Posterior cingulate gyrus (tissue), 11 donors: ENCODE measurements around the gene RNF214.
A peak's percentile ranks its signal among the peaks of the same experiment; 100 is the strongest.
"Not testable (repeated sequence)": the region's sequence is repeated elsewhere in the genome, so short reads cannot be mapped to it uniquely, and the experiment has no call there.

Experiments
- DNase-seq, 10 donors: peaks; one replicate each; pipeline versions ENCODE4 v3.0.0 to v3.0.0-alpha.2; 2020 to 2021; ENCODE audit warnings: mixed read lengths in 3 of 10
- intact Hi-C: fragments of 100-400 bp; cut with DNase I; formaldehyde crosslinking; loops from one replicate; pipeline ENCODE4 v1.15.1; 2023

RNF214 gene

DNA sequence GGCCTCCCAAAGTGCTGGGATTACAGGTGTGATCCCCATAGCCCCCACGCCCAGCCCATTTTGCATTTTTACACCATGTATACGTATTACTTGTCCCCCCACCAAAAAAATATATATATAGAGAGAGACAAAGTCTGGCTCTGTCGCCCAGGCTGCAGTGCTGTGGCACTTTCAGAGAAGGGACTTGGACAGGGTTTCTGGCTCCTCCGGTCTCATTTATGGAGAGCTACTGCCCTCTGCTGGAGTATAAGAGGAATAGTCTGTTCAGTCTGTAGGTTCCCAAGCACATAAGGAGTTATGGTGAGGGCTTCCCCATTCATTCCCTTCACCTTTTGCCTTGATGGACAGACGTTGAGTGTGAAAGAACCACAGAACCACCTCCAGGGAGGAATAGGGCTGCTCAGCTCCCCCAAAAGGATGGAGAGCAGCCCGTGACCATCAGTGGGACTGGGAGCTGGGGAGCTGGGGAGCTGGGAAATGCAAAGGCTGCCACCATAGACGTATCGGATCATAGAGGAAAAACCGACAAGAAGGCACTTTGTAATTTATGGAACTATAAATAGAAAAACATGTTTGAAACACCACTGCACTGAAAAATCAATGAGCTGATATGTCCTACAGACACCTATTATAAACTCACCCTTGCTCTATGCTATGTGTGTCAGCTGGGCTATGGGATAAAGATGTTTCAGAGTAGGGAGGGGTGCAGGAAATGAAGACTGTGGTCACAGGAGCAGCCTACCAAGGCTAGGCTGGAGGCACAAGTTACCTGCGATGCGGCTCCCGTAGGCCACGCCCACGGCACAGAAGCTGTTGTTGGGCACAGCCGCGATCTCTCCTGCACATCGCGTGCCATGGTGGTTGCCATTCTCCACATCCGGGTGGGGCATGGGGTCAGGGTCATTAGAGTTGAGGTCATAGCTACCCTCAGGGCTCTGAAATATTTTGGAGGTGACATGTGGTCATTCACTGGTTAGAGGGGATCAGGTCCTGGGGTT, 5.8 kb upstream of the RNF214 start:
- intact Hi-C loops: loop anchor here (5.0 kb wide), 1 partner anchor 434 kb away; the partner anchor contains the start of gene APOA5
- peak in 6 of 10 donors; percentile 31 to 87 (median 43) for DNase-seq

DNA sequence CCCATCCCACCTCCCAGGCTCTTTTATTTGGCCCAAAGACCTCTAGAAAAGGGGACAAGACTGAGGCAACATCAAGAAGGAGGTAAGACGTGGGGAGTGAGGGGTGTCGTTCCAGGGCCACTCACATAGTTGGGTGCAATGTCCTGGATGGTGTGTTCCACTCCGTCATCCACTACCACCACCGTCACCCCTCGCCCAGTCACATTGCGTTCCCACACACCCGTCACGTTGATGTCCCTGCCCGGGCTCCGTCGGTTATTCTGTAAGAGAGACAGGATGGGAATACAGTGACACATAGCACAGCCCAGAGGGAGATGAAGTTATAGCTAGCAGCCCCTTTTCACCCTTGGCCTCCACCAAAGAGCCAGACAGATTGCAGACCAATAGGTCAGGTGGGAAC, 4.4 kb upstream of the RNF214 start:
- intact Hi-C loops: loop anchor here (2.0 to 5.0 kb wide), 2 partner anchors 47 to 436 kb away; partner anchors contain the start of gene APOA5
- peak in 2 of 10 donors; percentile 48 to 65 for DNase-seq

DNA sequence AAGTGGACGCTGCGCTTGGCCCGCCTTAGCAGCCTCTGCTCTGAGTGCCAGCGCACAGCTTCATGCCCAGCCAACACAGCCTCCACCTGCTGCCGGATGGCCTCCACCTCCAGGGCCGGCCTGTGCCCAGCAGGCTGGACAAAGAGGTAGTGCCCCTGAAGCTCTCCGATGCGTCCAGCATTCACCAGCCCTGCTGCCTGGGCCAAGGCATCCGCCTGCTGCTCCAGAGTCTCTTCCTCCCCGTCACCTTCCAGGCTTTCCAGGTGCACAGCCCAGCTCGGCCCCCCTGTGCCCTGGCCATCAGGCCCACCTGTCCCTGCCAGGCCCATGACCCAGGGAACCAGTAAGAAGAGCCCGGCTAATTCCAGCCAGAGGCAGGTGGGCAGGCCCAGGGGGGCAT, 3.1 kb upstream of the RNF214 start:
- intact Hi-C loops: loop anchor here (2.0 to 5.0 kb wide), 2 partner anchors 49 to 437 kb away; partner anchors contain the start of gene APOA5
- DNase-seq: peak in 1 of 10 donors; percentile 87

DNA sequence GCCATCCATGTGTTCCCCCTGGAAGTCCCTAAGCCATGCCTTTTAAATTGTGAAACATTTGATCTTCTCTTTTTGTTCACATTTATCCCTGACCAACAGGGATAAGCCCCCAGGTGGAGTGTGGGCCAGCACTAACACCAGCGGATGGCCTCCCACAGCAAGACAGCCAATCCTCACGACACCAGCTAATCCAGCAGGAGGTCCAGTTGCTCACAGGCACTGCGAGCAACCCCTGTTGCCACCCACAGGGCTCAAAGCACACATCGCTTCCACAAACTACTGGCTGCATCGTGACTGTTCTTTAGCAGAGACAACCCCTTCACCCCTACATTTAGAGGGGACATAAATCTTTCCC, 2.6 kb upstream of the RNF214 start:
- intact Hi-C loops: loop anchor here (2.0 to 10.0 kb wide), 3 partner anchors 49 to 455 kb away; partner anchors contain the start of genes APOA5 and BUD13
- no peak for DNase-seq

DNA sequence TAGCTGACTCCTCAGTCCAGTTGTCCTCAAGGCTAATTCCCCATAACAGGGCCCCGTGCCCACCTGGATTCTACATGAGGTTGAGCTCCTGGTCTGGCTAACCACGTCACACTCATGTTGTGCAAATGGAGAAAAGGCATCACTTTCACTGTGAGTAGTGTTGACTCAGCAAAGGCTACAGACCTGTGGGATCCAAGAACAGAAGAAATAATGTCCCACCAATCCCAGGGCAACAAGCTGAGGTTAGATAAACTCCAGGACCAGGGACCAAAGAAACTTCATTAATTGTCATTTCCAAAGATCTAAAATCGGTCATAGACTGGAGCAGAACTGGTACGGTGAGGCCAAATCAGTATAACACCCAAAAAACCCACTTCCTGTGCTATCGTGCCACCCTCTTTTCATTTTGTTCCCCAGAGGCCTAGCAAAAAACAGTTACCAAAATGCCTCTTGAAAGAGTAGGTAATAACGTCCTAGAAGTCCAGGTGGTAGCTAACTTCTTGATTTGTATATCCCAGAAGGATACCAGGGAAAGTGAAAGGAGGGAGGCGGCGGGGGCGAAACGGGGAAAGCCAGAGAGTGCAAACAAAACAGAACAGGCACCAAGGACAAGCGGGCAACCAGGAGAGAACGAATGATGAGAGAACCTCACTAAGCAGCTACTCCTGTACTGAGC, 2.0 kb upstream of the RNF214 start:
- no peak for DNase-seq
- intact Hi-C loops: loop anchor here (10.0 kb wide), 1 partner anchor 456 kb away; the partner anchor contains the start of gene BUD13

DNA sequence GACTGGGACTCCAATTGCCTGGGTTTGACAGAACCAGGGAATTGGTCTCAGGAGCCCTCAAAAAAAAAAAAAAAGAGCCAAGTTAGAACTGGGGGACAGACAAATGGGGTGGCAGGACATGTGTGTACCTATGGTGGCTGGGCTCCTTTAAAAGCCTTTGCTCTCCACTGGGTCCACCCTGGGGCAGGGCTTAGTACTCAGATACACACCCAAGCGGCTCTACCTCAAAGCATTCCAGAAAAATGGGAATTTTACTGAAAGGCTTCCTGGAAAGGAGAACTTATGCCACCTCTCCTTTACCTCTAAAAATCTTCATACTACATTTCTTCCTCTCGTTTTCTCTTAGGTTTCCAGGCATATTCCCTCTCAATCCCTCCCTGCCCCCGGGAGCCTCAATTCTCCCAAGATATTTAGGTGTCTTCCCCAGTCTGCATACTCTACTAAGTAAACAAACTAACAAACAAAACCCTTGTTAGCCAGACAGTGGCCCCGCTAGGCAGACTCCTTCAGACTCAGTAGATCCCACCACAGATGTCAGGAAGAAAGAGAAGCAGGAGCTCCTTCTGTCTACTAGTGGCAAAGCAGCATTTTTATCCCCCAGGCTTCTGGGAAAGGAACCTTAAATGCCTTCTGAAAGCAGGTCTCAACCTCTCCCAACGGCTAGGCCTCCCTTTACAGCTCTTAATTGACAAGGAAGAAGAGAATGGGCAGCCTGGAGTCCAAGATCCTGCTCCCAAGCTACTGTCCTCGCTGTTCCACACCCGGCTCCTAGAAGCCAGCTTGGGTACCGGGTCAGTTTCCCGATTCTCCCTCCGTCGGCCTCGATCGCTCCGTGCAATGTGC, 1.3 kb upstream of the RNF214 start:
- intact Hi-C loops: loop anchor here (10.0 kb wide), 1 partner anchor 456 kb away; the partner anchor contains the start of gene BUD13
- DNase-seq: no peak

DNA sequence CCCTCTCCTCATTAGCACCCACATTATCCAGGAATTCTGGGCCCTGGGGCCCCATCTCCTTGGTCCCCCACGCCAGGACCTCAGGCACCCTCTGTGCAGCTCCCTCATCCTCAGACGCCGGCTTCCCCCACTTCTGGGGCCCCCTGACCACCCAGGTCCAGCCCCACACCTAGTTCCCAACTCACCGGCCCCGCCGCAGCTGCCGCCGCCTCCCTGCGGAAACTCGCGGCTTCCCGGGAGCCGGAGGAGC, 704 bp upstream of the RNF214 start, which contains the start of gene PCSK7:
Gene PCSK7, minus strand, starts transcription at position 232 of the 250 bp plus-strand sequence. CDS start 2,229 bp downstream, outside the sequence.
- peak in 2 of 10 donors; percentile 95 to 97 for DNase-seq

DNA sequence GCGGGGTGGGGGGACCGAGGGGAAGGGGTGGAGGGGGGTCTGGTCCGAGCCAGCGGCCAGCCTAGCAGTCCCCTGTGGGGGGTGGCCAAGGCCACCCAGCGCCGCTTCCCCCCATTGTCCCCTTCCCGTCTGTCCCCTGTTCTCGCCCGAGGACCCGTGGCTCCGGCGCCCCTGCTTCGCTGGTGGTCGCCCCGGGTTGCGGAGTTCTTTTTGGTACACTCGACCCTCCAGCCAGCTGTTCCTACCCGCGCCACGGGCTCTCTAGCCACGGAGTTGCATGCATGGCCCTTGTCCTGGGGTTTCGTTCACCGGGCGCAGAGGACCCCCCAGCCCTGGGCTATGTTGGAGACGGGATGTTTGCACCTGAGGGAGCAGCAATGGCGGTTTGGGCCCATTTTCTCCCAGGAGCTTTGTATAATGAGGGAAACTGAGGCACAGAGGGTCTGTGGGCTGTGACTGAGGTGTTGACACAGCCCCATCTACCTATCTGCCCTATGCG, 489 bp downstream of the RNF214 start:
- DNase-seq: peak in 1 of 10 donors; percentile 76
- intact Hi-C loops: loop anchor here (1.0 to 10.0 kb wide), 2 partner anchors 83 to 458 kb away; partner anchors contain the start of genes BACE1 and BUD13

More for the DNA sequence above, 704 bp upstream of the RNF214 start, which contains the start of gene PCSK7:
- intact Hi-C loops: loop anchor here (1.0 to 10.0 kb wide), 2 partner anchors 85 to 457 kb away; partner anchors contain the start of genes BACE1 and BUD13

DNA sequence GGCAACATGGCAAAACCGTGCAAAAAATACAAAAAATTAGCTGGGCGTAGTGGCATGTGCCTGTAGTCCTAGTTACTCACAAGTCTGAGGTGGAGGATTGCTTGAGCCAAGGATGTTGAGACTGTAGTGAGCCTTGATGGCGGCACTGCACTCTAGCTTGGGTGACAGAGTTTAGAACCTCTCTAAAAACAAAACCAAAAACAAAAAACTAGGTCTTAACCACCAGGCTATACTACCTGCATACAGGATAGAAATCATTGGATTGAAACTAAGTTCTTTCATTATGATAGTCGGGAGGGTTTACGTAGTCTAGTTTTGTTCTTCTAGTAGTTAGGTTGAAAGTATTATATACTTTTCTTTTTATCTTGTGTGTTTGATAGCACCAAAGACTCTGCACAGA, 5.8 kb downstream of the RNF214 start:
- DNase-seq: no peak
- intact Hi-C loops: loop anchor here (10.0 kb wide), 1 partner anchor 463 kb away; the partner anchor contains the start of gene BUD13

DNA sequence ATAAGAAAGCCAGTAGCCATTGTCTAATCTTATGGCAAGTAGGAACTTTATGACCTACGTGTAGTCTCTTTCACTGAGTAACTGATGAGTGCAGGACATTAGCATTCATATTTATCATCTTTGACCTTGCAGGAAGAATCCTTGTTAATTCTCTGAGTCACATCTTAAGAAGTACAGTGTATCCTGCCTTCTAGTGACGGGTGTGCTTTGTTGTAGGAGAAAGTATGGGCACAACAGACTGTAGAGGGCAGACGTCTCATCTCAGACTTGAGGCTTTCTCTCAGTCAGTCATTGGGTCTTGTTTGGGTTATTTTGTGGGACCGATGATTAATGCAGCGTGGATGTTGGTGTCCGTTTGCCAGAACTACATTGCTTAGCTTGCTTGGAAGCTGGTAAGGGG, 6.8 kb downstream of the RNF214 start:
- DNase-seq: no peak
- intact Hi-C loops: loop anchor here (10.0 kb wide), 1 partner anchor 464 kb away; the partner anchor contains the start of gene BUD13

DNA sequence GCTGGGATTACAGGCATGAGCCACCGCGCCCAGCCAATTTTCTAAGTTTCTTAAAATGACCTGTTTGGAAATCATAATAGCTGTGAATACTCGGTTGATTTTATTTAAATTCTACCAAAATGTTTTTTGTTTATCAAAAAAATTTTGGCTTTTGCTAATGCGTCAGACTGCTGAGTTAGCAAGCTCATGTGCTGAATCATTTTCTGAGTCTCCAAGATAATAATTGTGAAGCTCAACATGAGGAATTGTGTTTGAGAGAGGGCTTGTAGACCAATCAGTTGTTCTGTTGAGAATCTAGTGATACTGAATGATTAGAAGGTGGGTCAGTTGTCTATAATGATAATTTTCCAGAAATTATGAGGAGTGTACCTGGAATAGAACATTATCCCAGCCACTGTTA, 15.9 kb downstream of the RNF214 start:
- intact Hi-C loops: no loop called here

DNA sequence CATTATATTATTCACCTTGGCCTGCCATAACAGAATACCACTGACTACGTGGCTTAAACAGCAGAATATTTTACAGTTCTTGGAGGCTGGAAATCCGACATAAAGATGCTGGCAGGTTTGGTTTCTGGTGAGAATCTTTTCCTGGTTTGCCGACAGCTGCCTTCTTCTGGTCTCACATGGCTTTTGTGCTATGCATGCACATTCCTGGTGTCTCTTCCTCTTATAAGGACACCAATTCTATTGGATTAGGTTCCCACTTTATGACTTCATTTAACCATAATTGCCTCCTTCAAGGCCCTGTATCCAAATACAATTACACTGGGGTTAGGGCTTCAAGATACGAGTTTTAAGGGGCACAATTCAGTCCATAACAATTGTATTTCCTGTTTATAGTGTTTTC, 17.1 kb downstream of the RNF214 start:
- DNase-seq: no peak
- intact Hi-C loops: no loop called here

More for the DNA sequence above, 15.9 kb downstream of the RNF214 start:
- no peak for DNase-seq

DNA sequence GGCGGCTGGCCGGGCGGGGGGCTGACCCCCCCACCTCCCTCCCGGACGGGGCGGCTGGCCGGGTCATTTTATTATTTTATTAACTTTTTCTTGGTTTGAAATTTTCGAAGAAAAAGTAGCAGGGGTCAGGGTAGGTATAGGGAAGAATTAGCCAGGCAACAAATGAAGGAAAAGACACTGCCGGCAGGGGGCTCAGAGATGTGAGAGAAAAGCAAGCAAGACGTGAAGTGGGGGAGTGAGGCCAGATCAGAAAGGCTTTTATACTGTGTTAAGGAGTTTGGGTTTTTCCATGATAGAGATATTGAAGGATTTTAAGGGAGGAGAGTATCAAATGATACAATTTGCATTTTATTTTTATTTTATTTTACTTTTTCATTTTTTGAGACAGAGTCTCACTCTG, 19.0 kb downstream of the RNF214 start:
- DNase-seq: no peak
- intact Hi-C loops: no loop called here

DNA sequence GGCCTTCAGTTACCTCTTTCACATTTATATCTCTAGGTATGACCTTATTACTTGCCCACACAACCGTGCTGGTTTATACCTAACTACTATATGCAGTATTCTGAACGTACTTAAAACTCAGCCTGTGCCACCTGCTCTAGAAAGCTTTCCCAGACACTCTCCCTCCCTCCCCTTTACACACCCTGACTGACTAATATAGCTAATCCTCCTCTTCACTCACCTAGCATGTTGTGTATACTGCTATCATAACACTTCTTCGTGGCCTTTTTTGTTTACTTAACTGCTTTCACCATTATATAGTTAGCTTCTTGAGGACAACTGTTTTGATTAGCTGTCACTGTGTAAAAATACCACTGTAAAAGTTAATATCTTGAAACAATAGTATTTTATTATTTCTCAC, 23.5 kb downstream of the RNF214 start:
- intact Hi-C loops: no loop called here
- no peak for DNase-seq

DNA sequence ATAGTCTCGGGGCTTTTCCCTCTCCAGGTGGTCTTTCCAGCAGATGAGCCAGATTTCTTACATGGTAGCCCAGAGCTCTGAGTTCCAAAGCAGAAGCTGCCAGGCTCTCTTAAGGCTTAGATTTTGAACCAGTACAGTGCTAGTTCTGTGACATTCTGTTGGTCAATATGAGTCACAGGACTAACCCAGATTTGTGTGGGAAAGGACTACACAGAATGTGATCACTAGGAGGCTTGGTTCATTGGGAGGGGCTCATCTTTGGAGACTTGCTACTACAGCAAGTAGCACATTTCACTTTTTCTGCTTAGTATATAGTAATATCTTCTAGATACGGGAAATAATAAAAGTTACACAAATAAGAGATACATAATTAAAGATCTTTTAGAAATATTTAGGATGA, 24.1 kb downstream of the RNF214 start:
- DNase-seq: no peak
- intact Hi-C loops: no loop called here

DNA sequence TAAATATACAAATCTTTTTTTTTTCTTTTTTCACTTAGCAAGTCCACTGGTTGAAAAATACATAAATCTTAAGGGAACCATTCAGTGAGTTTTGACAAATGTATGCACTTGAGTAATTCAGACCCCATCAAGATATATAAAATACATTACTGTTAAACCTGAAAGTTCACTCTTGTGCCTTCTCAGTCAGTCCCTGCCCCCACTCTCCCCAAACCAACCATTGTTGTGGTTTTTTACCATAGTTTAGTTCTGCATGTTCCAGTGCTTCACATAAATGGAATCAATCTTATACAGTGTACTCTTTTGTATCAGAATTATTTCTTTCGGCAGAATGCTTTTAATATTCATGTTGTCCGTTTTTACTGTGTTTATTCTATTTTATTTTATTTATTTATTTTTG, 26.1 kb downstream of the RNF214 start:
- intact Hi-C loops: no loop called here
- no peak for DNase-seq

DNA sequence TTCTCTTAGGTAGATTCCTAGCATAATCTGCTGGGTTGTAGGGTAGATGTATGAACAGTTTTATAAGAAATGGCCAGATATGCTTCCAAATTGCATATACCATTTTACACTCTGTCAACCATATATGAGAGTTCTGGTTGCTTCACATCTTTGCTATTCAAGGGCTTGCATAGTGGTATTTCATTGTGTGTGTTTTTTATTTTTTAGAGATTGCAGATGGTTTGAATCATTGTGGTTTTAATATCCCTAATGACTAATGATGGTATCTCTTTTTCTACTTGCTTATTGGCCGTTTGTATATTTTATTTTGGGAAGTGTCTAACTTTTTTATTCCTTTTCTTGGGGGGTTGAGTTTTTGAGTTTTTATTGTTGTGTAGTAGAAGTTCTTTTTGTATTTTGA, 26.9 kb downstream of the RNF214 start:
- DNase-seq: no peak
- intact Hi-C loops: no loop called here

DNA sequence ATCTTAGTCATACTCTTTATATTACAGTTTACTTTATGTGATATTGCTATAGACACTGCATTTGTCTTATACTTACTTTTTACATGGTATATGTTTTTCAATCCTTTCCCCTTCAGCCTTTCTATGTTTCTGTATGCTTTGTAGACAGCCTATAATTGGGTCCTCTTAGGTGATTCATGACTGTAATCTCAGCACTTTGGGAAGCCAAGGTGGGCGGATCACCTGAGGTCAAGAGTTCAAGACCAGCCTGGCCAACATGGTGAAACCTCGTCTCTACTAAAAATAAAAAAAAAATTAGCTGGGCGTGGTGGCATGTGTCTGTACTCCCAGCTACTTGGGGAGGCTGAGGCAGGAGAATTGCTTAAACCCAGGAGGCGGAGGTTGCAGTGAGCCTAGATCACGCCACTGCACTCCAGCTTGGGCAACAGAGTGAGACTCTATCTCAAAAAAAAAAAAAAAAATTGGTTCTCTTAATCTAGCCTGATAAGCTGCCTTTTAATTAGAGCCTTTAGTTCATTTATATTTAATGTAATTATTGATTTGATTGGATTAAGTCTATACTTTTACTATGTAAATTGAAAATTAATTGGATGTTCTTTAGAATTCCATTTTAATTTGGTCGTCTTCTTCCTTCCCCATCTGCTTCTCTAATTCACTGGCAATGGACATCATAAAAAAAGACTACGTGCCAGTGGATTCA, 32.3 kb downstream of the RNF214 start:
- intact Hi-C loops, DNase-seq: not testable (repeated sequence)

DNA sequence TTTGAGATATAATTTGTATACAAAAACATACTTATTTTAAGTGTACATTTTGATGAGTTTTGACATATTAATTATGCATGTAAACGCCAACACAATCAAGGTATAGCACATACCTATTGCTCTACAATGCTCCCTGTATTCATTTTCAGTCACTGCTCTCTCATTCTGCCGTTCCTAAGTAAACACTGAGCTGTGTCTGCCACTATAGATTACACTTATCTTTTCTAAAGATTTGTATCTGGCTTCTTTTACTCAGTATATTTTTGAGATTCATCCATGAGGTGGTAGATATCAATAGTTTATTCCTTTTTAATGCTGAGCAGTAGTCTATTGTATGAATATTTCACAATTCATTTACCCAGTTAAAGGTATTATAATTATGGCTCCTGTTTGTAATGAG, 33.3 kb downstream of the RNF214 start:
- DNase-seq: no peak
- intact Hi-C loops: no loop called here
